Measurements from ENCODE around the gene NEK6.

DNA sequence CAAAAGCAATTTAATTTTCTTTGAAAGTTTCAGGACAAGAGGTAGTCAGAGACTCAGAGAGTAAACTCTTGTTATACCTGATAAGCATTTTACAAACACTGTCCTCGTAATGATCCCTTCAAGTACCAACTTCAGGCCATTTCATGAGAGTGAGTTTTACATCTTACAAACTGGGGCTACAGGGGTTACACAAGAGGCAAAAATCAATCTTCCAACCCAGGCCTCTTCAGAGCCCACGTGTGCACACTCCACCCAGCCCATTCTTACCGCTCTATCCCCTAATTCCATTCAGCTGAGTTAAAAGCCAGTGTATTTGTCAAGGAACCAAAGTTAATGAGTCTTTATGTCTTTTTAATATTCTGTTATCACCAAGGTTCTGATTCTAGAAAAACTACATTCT lies 110.9 kb downstream of the NEK6 start:
- TF ChIP-seq CEBPB (IDR thresholded peaks at IDR 0.05; ENCODE audit: low read depth, low read length) (no peak), SP1 (IDR thresholded peaks at IDR 0.05; ENCODE audit: low read depth, low read length) (no peak)
- TF ChIP-seq, protein P1, sequence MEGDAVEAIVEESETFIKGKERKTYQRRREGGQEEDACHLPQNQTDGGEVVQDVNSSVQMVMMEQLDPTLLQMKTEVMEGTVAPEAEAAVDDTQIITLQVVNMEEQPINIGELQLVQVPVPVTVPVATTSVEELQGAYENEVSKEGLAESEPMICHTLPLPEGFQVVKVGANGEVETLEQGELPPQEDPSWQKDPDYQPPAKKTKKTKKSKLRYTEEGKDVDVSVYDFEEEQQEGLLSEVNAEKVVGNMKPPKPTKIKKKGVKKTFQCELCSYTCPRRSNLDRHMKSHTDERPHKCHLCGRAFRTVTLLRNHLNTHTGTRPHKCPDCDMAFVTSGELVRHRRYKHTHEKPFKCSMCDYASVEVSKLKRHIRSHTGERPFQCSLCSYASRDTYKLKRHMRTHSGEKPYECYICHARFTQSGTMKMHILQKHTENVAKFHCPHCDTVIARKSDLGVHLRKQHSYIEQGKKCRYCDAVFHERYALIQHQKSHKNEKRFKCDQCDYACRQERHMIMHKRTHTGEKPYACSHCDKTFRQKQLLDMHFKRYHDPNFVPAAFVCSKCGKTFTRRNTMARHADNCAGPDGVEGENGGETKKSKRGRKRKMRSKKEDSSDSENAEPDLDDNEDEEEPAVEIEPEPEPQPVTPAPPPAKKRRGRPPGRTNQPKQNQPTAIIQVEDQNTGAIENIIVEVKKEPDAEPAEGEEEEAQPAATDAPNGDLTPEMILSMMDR (IDR thresholded peaks at IDR 0.05; ENCODE audit: control extremely low read depth in 1 of 3, insufficient read depth in 1 of 3, low read depth in 1 of 3, low read length in 3 of 3) = no peak

All from H1 (cell line).